Endodermal cell (in vitro differentiated cells): Measurements from ENCODE around the gene DGLUCY. TPM values are rescaled to one million over a fixed set of nuclear protein-coding genes. Genes with fewer than 3 reads are reported as not detected.

Source experiments
- DNase-seq: peaks from one replicate; pipeline ENCODE4 v3.0.0-alpha.2; 2017
- H3K27ac ChIP-seq: 2 replicates; pipeline ENCODE4 v1.5.1; 2013; ENCODE audit warnings: mild to moderate bottlenecking, low read depth, low read length, moderate library complexity
- H3K27me3 ChIP-seq: 2 replicates; pipeline ENCODE4 v1.6.1; 2013; ENCODE audit warnings: mild to moderate bottlenecking, low read length, moderate library complexity; ENCODE audit not compliant: insufficient read depth, control insufficient read depth, poor library complexity, severe bottlenecking
- H3K36me3 ChIP-seq: 2 replicates; pipeline ENCODE4 v1.7.0; 2013; ENCODE audit warnings: mild to moderate bottlenecking, low read length, moderate library complexity; ENCODE audit not compliant: control insufficient read depth, insufficient read depth
- H3K4me1 ChIP-seq: one replicate; pipeline ENCODE4 v1.7.0; 2013; ENCODE audit warnings: low read length; ENCODE audit not compliant: control insufficient read depth, insufficient read depth
- H3K4me3 ChIP-seq: 2 replicates; pipeline ENCODE4 v1.5.1; 2013; ENCODE audit warnings: mild to moderate bottlenecking, low read length, moderate library complexity
- H3K9ac ChIP-seq: 2 replicates; pipeline ENCODE4 v1.6.1; 2013; ENCODE audit warnings: mild to moderate bottlenecking, low read length, moderate library complexity; ENCODE audit not compliant: poor library complexity, severe bottlenecking; ENCODE audit errors: extremely low read depth
- H3K9me3 ChIP-seq: 2 replicates; pipeline ENCODE4 v1.6.1; 2013; ENCODE audit warnings: mild to moderate bottlenecking, low read length, moderate library complexity; ENCODE audit not compliant: control insufficient read depth
- H3K27ac Mint-ChIP-seq: 2 replicates; pipeline ENCODE4 v1.8.0; 2020; ENCODE audit warnings: mixed read lengths
- H3K27me3 Mint-ChIP-seq: 2 replicates; pipeline ENCODE4 v1.8.0; 2021; ENCODE audit warnings: mild to moderate bottlenecking, mixed read lengths; ENCODE audit not compliant: insufficient read depth
- H3K36me3 Mint-ChIP-seq: 2 replicates; pipeline ENCODE4 v1.8.0; 2020; ENCODE audit warnings: low read depth, mixed read lengths
- H3K4me1 Mint-ChIP-seq: 2 replicates; pipeline ENCODE4 v1.8.0; 2020; ENCODE audit warnings: mixed read lengths
- H3K4me3 Mint-ChIP-seq: 2 replicates; pipeline ENCODE4 v1.8.0; 2020; ENCODE audit warnings: mild to moderate bottlenecking, moderate library complexity, mixed read lengths
- H3K9me3 Mint-ChIP-seq: 2 replicates; pipeline ENCODE4 v1.8.0; 2020; ENCODE audit warnings: mild to moderate bottlenecking, mixed read lengths
- WGBS, 2 experiments: methylation state at CpG; one replicate each; pipeline versions ENCODE4 v1.1.5 to v1.1.7; 2013; ENCODE audit warnings: missing lambda C conversion rate in 2 of 2, mixed read lengths in 1 of 2; ENCODE audit not compliant: insufficient coverage in 1 of 2, insufficient read length in 1 of 2; 5-methylcytosine and 5-hydroxymethylcytosine counted together
- total RNA-seq, 2 donors: library from RNA; stranded (reverse); fragmentation: NEBNext Ultra II Directional in 1 of 2; extraction: Animal tissue kit (Norgen Biotek cat#: 25700) in 1 of 2; gene quantifications; 2 replicates in 1 of 2; 3 replicates in 1 of 2; pipeline ENCODE4 v1.2.1, GENCODE V29; 2021
- TF ChIP-seq, protein P1 (sequence below): fragments of 200-600 bp; sonication (generic); conservative IDR thresholded peaks from 2 replicates; pipeline ENCODE4 v1.5.0; 2021; ENCODE audit warnings: antibody characterized with exemption, mild to moderate bottlenecking

The DGLUCY gene
- total RNA-seq, 2 donors from 2014 or later: 26.7 to 33.9 TPM

DNA sequence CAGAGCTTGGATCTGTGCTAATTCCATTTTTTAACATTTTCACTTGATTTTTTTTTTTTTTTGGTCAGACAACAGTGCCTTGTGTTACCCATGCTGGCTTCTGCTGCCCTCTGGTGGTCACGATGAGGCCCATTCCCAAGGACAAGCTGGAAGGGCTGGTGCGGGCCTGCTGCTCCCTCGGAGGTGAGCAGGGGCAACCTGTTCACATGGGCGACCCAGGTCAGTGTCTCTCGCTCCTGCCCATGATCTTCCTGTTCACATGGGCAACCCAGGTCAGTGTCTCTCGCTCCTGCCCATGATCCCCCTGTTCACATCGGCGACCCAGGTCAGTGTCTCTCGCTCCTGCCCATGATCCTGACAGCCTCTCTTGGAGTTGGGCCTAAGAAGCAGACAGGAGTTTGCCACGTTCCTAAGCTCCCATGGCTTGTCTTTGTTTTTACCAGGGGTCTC, 59.4 kb downstream of the DGLUCY start:
- Mint-ChIP-seq H3K27me3 (no peaks in the 10 kb centered on the region), H3K9me3 (no peaks in the 10 kb centered on the region), H3K4me1 (peaks cover 2% of the 10 kb centered on the region), H3K36me3 (peaks cover 14% of the 10 kb centered on the region), H3K4me3 (no peak overlapping the region), H3K27ac (peak overlapping the region; percentile 5)
- DNase-seq: peak; percentile 95
- H3K27ac ChIP-seq: no peak overlapping the region
- H3K36me3 ChIP-seq: no peaks in the 10 kb centered on the region
- TF ChIP-seq, protein P1, sequence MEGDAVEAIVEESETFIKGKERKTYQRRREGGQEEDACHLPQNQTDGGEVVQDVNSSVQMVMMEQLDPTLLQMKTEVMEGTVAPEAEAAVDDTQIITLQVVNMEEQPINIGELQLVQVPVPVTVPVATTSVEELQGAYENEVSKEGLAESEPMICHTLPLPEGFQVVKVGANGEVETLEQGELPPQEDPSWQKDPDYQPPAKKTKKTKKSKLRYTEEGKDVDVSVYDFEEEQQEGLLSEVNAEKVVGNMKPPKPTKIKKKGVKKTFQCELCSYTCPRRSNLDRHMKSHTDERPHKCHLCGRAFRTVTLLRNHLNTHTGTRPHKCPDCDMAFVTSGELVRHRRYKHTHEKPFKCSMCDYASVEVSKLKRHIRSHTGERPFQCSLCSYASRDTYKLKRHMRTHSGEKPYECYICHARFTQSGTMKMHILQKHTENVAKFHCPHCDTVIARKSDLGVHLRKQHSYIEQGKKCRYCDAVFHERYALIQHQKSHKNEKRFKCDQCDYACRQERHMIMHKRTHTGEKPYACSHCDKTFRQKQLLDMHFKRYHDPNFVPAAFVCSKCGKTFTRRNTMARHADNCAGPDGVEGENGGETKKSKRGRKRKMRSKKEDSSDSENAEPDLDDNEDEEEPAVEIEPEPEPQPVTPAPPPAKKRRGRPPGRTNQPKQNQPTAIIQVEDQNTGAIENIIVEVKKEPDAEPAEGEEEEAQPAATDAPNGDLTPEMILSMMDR: peak; percentile 95
- 32 to 60% methylated on average over 7 to 10 of the region's 10 CpGs for WGBS, 2 experiments
- H3K4me3 ChIP-seq: no peak overlapping the region
- H3K27me3 ChIP-seq: no peaks in the 10 kb centered on the region
- no peaks in the 10 kb centered on the region for H3K9me3 ChIP-seq
- H3K9ac ChIP-seq: no peak overlapping the region
- peaks cover 3% of the 10 kb centered on the region for H3K4me1 ChIP-seq

DNA sequence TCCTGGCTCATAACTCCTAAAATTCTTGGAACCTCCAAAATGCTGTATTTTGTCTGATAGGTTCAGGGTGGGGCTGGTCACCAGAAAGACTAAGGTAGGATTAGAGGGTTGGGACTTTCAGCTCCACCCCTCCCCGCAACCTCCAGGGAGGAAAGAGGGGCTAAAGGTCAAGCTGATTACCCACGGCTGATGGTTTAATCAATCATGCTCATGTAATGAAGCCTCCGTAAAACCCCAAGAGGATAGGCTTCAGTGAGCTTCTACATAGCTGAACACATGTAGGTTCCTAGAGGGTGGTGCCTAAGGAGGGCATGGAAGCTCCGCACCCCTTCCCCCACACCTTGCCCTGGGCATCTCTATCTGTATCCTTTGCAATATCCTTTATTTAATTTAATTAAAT, 60.0 kb downstream of the DGLUCY start:
- peaks cover 3% of the 10 kb centered on the region for H3K4me1 ChIP-seq
- no peaks in the 10 kb centered on the region for H3K9me3 ChIP-seq
- H3K36me3 Mint-ChIP-seq: peaks cover 9% of the 10 kb centered on the region
- no peak for DNase-seq
- TF ChIP-seq, protein P1: no peak
- H3K27ac Mint-ChIP-seq: no peak overlapping the region
- no peak overlapping the region for H3K4me3 Mint-ChIP-seq
- no peak overlapping the region for H3K9ac ChIP-seq
- H3K27me3 ChIP-seq: no peaks in the 10 kb centered on the region
- 94 to 96% methylated on average over 3 of the region's 4 CpGs for WGBS, 2 experiments
- no peaks in the 10 kb centered on the region for H3K36me3 ChIP-seq
- peaks cover 2% of the 10 kb centered on the region for H3K4me1 Mint-ChIP-seq
- no peaks in the 10 kb centered on the region for H3K27me3 Mint-ChIP-seq
- no peak overlapping the region for H3K4me3 ChIP-seq
- H3K27ac ChIP-seq: no peak overlapping the region
- H3K9me3 Mint-ChIP-seq: no peaks in the 10 kb centered on the region

- Mint-ChIP-seq H3K4me3 (no peak overlapping the region), H3K36me3 (peaks cover 9% of the 10 kb centered on the region), H3K4me1 (peaks cover 2% of the 10 kb centered on the region), H3K27me3 (no peaks in the 10 kb centered on the region), H3K27ac (no peak overlapping the region), H3K9me3 (no peaks in the 10 kb centered on the region)
- peaks cover 3% of the 10 kb centered on the region for H3K4me1 ChIP-seq
- H3K4me3 ChIP-seq: no peak overlapping the region
- H3K27me3 ChIP-seq: no peaks in the 10 kb centered on the region
- no peak overlapping the region for H3K27ac ChIP-seq
- no peak overlapping the region for H3K9ac ChIP-seq
- no peaks in the 10 kb centered on the region for H3K9me3 ChIP-seq
- no peaks in the 10 kb centered on the region for H3K36me3 ChIP-seq
- 91 to 95% methylated on average over 5 to 10 of the region's 10 CpGs for WGBS, 2 experiments
- no peak for DNase-seq
- TF ChIP-seq, protein P1: no peak
Observed at GRCh38 chr14:91175291-91176201, 61.7 kb downstream of the DGLUCY start.
